GOT3 (cell line): ENCODE results near the gene LRP1B.

ENCODE experiments used
- DNase-seq: peaks from one replicate; lab custom pipeline; 2025; ENCODE audit warnings: mixed read lengths; lab: John Stamatoyannopoulos, UW

Gene LRP1B

DNA sequence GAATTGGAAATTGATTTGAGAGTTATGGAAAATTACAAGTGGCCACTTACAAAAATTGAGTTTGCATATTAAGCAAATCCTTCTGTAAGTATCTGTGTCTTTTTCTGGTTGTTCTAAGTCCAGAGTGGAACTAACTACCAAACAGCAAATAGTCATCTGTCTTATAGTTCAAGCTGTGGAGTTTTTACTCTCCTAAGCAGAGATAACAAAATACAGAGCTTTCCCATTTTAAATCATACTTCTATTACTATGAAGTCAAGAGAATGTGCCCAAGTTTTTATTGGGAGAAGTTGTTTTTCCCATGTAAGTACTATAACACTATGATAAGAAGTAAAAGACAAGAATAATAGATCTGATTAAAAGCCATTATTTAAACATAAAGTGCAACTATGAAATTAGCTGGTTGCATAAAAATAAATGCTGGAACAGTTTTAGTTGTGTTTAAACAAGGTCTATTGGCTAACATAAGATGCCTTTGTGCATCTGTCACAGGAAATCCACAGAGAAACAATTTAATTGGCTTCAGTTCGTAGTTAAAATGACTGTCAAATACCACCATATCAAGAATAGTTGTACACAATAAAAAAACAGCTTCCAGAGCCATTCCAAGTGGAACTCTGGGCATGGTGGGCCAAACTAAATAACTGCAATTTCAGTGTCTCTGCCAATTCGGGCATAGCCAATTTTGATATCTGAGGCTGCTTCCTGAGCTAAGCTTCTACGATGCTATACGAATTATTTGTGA is 1883.2 kb downstream of the LRP1B start:
- DNase-seq = no peak

DNA sequence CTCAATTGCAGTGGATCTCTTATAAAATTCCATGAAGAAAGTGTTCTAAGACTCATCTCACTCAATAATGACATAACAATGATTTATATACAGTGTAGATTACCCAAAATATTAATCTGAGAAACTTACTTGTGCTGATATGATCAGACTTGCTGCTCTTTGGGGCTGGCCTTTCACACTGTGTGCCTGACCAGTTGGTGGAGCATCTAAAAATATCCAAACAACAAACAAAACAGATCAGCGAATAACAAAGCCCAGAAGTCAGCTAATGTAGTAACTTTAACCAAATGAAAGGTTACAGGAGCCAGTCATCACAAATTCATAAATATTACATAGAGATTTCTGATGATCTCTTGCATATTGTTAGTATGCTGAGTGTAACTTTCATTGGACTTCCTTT is 1883.9 kb downstream of the LRP1B start:
- no peak for DNase-seq

- DNase-seq = no peak
Measured at GRCh38 chr2:140246058-140246457, 1884.8 kb downstream of the LRP1B start.

DNA sequence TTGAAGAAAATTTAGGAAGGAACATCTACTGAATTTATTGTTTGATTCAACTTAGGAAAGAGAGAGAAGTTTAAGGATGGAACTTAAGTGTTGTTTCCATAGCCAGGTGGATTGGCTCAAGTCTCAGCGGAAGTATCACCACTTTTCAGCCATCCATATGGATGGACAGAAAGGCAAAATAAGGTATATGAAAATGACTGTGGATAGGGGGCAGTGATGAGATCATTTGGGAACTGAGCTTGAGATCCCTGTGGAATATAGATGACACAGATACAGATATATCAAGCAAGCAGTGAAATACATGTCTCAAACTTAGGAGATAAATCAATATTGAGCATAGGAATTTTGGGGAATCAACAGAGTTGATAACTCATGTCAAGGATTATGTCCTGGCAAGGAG is 1887.9 kb downstream of the LRP1B start:
- DNase-seq = no peak

GRCh38 chr2:140234116-140234515 is 1896.7 kb downstream of the LRP1B start:
- DNase-seq = no peak

DNA sequence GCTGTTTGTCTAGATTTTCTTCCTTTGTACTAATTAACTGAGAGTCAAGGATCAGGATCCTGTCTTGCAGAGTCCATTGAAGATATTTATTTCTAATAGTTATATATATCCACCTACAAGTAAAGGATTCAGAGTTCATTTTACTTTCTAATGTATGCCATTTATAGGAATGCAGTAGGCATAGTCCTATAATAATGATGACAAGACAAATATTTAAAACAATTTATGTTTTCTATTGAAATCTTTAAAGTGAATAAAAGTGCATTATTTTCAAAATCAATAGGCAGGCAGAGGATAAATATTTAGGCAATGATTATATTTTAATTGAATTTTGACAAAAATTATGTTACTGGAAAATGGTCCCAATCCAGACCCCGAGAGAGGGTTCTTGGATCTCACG is 1919.9 kb downstream of the LRP1B start:
- DNase-seq = no peak

DNA sequence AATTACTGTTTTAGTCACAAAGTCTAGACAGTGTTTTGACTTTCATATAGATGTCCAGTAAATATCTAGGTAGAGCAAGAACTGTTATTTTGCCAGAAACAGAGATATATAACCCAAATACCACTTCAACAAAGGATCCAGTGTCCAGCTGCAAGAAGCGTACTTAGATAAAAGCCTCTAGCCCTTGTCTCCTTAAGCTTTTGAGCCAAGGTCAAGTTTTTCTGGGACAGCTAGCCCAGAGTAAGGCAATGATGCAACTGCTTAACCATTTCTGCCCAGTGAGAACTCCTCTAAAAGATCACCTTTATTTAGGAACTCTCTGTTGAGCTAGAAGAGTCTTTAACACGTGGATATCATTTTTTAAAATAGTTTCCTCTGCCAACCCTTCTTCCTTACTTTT is 1925.7 kb downstream of the LRP1B start:
- no peak for DNase-seq

DNA sequence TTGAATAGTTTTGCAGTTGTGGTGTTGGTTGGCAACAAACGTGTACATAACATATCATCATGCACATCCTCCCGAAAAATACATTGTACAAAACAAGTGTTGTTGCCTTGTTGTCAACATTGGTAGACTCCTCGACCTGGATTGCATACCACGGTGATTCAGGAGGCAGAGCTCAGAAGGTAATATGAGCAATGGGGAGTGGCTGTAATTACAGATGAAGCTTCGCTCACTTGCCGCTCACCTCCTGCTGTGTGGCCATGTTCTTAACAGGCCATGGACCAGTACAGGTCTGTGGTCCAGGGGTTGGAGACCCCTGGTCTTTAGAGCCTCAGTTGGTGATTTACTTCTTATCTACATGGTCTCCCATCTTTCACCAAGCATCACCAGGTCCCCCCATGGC is 1927.5 kb downstream of the LRP1B start:
- no peak for DNase-seq

- DNase-seq = no peak
Measured at GRCh38 chr2:140201572-140201971, 1929.2 kb downstream of the LRP1B start.

GRCh38 chr2:140200764-140201163 is 1930.1 kb downstream of the LRP1B start:
- no peak for DNase-seq

GRCh38 chr2:140200307-140200706 is 1930.5 kb downstream of the LRP1B start:
- no peak for DNase-seq

- no peak for DNase-seq
Measured at GRCh38 chr2:140199312-140199711, 1931.5 kb downstream of the LRP1B start.

GRCh38 chr2:140187086-140187485 is 1943.7 kb downstream of the LRP1B start:
- DNase-seq = no peak

- no peak for DNase-seq
Measured at GRCh38 chr2:140186313-140186712, 1944.5 kb downstream of the LRP1B start.

- DNase-seq = no peak
Measured at GRCh38 chr2:140185076-140185475, 1945.7 kb downstream of the LRP1B start.

GRCh38 chr2:140183056-140183765 is 1947.6 kb downstream of the LRP1B start:
- no peak for DNase-seq
